Hepatocyte (in vitro differentiated cells): ENCODE measurements around the gene TNFSF13.

Experiments used
- CTCF ChIP-seq: fragments of 200-600 bp; sonication (generic); IDR thresholded peaks from 2 replicates; pipeline ENCODE4 v1.5.1; 2016; ENCODE audit warnings: antibody characterized with exemption, mild to moderate bottlenecking; ENCODE audit not compliant: poor library complexity
- EZH2 ChIP-seq: fragments of 200-600 bp; sonication (generic); IDR thresholded peaks from 2 replicates; pipeline ENCODE4 v1.6.1; 2016; ENCODE audit warnings: antibody characterized with exemption, mild to moderate bottlenecking, borderline replicate concordance

GRCh38 chr17:7561589-7562207 is 3.1 kb downstream of the TNFSF13 start, which contains the start of gene SENP3:
- no peak for TF ChIP-seq CTCF
- TF ChIP-seq EZH2, result no peak
